Stimulated activated CD8-positive, alpha-beta memory T cell treated with anti-CD3 and anti-CD28 coated beads, Interleukin-2, amount 100 ng/mL, for 48 hours (primary cell): ENCODE results near the gene MIEN1.
"Not testable (repeated sequence)": the region's sequence is repeated elsewhere in the genome, so short reads cannot be mapped to it uniquely, and the experiment has no call there.

Experiments used
- DNase-seq, 2 donors: peaks; one replicate each; pipeline ENCODE4 v3.0.0-alpha.2; 2020; ENCODE audit warnings: low read depth in 2 of 2

MIEN1 gene

GRCh38 chr17:39716073-39716818 lies 14.1 kb downstream of the MIEN1 start:
- DNase-seq: no peak

GRCh38 chr17:39715375-39716072 lies 14.8 kb downstream of the MIEN1 start:
- DNase-seq: no peak

GRCh38 chr17:39714234-39714633 lies 16.1 kb downstream of the MIEN1 start:
- DNase-seq: no peak

GRCh38 chr17:39711851-39712250 lies 18.5 kb downstream of the MIEN1 start:
- no peak for DNase-seq

- not testable (repeated sequence) for DNase-seq
Observed at GRCh38 chr17:39711071-39711470, 19.3 kb downstream of the MIEN1 start.

- no peak for DNase-seq
Observed at GRCh38 chr17:39709998-39710964, 20.1 kb downstream of the MIEN1 start.

- no peak for DNase-seq
Observed at GRCh38 chr17:39709319-39709997, 20.9 kb downstream of the MIEN1 start.

- DNase-seq: no peak
Observed at GRCh38 chr17:39706921-39707337, 23.4 kb downstream of the MIEN1 start.

GRCh38 chr17:39706383-39706782 lies 23.9 kb downstream of the MIEN1 start:
- no peak for DNase-seq

GRCh38 chr17:39705786-39706348 lies 24.5 kb downstream of the MIEN1 start:
- no peak for DNase-seq

GRCh38 chr17:39704821-39705551 lies 25.3 kb downstream of the MIEN1 start:
- no peak for DNase-seq

- no peak for DNase-seq
Observed at GRCh38 chr17:39703913-39704312, 26.4 kb downstream of the MIEN1 start.

- no peak for DNase-seq
Observed at GRCh38 chr17:39702901-39703893, 27.1 kb downstream of the MIEN1 start.

GRCh38 chr17:39701784-39702422 lies 28.4 kb downstream of the MIEN1 start:
- DNase-seq: no peak

GRCh38 chr17:39701012-39701783 lies 29.1 kb downstream of the MIEN1 start:
- DNase-seq: no peak

- DNase-seq: no peak
Observed at GRCh38 chr17:39700148-39700987, 30.0 kb downstream of the MIEN1 start.

- no peak for DNase-seq
Observed at GRCh38 chr17:39699818-39700147, 30.5 kb downstream of the MIEN1 start, which contains the start of gene ERBB2. Gene ERBB2 (plus strand): TSS chr17:39700064. CDS start chr17:39700239, 175 bp downstream.
